ENCODE data around the gene RAB31.

Gene RAB31

GRCh38 chr18:9712130-9712577 is 4.1 kb downstream of the RAB31 start:
- no peak for DNase-seq (ENCODE audit: low read depth)

- no peak for DNase-seq (ENCODE audit: low read depth)
These were observed 4.5 kb downstream of the RAB31 start for GRCh38 chr18:9712611-9713010.

- DNase-seq (ENCODE audit: low read depth), result no peak
These were observed 6.4 kb downstream of the RAB31 start for GRCh38 chr18:9714266-9715087.

- no peak for DNase-seq (ENCODE audit: low read depth)
These were observed 6.9 kb downstream of the RAB31 start for GRCh38 chr18:9715088-9715343.

GRCh38 chr18:9715978-9716774 is 8.1 kb downstream of the RAB31 start:
- no peak for DNase-seq (ENCODE audit: low read depth)

- DNase-seq (ENCODE audit: low read depth), result no peak
These were observed 8.9 kb downstream of the RAB31 start for GRCh38 chr18:9716780-9717563.

GRCh38 chr18:9719421-9719981 is 11.4 kb downstream of the RAB31 start:
- peak; percentile 96 for DNase-seq (ENCODE audit: low read depth)

GRCh38 chr18:9720327-9720726 is 12.2 kb downstream of the RAB31 start:
- no peak for DNase-seq (ENCODE audit: low read depth)

- DNase-seq (ENCODE audit: low read depth), result no peak
These were observed 13.9 kb downstream of the RAB31 start for GRCh38 chr18:9721893-9722550.

- no peak for DNase-seq (ENCODE audit: low read depth)
These were observed 14.6 kb downstream of the RAB31 start for GRCh38 chr18:9722691-9723090.

- DNase-seq (ENCODE audit: low read depth), result no peak
These were observed 16.9 kb downstream of the RAB31 start for GRCh38 chr18:9724797-9725585.

- no peak for DNase-seq (ENCODE audit: low read depth)
These were observed 18.1 kb downstream of the RAB31 start for GRCh38 chr18:9726175-9726574.

- DNase-seq (ENCODE audit: low read depth), result no peak
These were observed 18.8 kb downstream of the RAB31 start for GRCh38 chr18:9726936-9727335.

GRCh38 chr18:9730786-9731185 is 22.7 kb downstream of the RAB31 start:
- no peak for DNase-seq (ENCODE audit: low read depth)

GRCh38 chr18:9731380-9731779 is 23.3 kb downstream of the RAB31 start:
- DNase-seq (ENCODE audit: low read depth), result peak; percentile 94

- DNase-seq (ENCODE audit: low read depth), result no peak
These were observed 23.9 kb downstream of the RAB31 start for GRCh38 chr18:9732031-9732430.

GRCh38 chr18:9734189-9734588 is 26.1 kb downstream of the RAB31 start:
- no peak for DNase-seq (ENCODE audit: low read depth)

GRCh38 chr18:9735238-9735637 is 27.1 kb downstream of the RAB31 start:
- no peak for DNase-seq (ENCODE audit: low read depth)

- DNase-seq (ENCODE audit: low read depth), result no peak
These were observed 27.8 kb downstream of the RAB31 start for GRCh38 chr18:9735879-9736278.

GRCh38 chr18:9736286-9736835 is 28.3 kb downstream of the RAB31 start:
- no peak for DNase-seq (ENCODE audit: low read depth)

- peak; percentile 73 for DNase-seq (ENCODE audit: low read depth)
These were observed 28.9 kb downstream of the RAB31 start for GRCh38 chr18:9737006-9737405.

Measured in ELR (cell line).